ENCODE data around the gene AGBL5.
A peak's percentile ranks its signal among the peaks of the same experiment; 100 is the strongest.

Gene AGBL5

GRCh38 chr2:27085062-27085672, 33.7 kb downstream of the AGBL5 start:
- H3K27ac ChIP-seq, result peak overlapping the region; percentile 73
- TF ChIP-seq CTCF (conservative IDR thresholded peaks at IDR 0.05), result peak; percentile 61

GRCh38 chr2:27085673-27086089, 34.2 kb downstream of the AGBL5 start:
- H3K27ac ChIP-seq, result peak overlapping the region; percentile 73
- TF ChIP-seq CTCF (conservative IDR thresholded peaks at IDR 0.05), result no peak

GRCh38 chr2:27086090-27086723, 34.7 kb downstream of the AGBL5 start:
- TF ChIP-seq CTCF (conservative IDR thresholded peaks at IDR 0.05), result peak; percentile 96
- H3K27ac ChIP-seq, result peak overlapping the region; percentile 73

- peak within 1 kb of the TSS; percentile 73 for H3K27ac ChIP-seq
- peak; percentile 43 for TF ChIP-seq CTCF (conservative IDR thresholded peaks at IDR 0.05)
Measured at GRCh38 chr2:27086724-27087593, 35.5 kb downstream of the AGBL5 start, which contains the start of gene KHK. Gene KHK, plus strand, starts transcription at chr2:27086772. Its CDS starts 488 bp downstream, at chr2:27087260.

GRCh38 chr2:27087823-27088410, 36.4 kb downstream of the AGBL5 start:
- no peak overlapping the region for H3K27ac ChIP-seq
- no peak for TF ChIP-seq CTCF (conservative IDR thresholded peaks at IDR 0.05)

- TF ChIP-seq CTCF (conservative IDR thresholded peaks at IDR 0.05), result no peak
- no peak overlapping the region for H3K27ac ChIP-seq
Measured at GRCh38 chr2:27088634-27089033, 37.2 kb downstream of the AGBL5 start.
